Measurements from ENCODE around the gene PTPA.

Gene PTPA

DNA sequence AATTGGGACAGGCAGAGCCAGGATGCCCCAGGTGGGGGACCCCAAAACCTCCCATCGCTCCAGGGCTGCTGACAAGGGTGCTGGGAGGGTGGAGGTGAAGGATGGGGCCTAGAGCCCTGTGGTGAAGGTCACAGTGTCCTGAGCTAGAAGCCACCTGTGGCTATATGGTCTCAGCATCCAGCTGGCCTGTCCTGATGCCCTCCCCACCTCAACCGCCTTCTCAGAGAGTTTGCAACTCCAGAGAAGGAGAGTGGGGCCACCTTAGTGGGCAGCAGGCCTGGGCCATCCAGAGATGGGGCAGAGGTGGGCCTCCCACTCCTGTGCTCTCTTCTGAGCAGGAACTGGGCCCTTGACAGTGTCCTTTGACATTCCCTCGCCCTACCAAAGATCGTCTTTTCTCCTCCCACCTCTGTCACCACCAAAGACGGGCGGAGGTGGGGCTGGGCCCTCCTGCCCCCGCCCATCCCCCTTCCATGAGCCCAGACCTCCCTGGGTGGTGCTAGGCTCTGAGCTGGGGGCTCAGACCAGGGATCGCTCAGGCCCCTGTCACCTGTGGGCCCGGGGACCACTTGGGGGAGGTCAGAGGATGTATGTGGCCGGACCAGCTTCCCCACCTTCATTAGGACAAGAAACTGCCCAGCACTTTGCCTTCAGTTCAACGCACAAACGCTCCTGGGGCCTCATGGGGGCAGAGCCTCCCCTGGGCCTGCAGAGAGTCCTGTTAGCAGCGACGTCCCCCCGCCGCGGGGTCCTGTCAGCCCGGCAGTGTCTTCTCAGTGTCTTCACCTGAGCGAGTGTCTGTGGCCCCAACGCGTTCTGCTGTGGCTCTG is 40.3 kb upstream of the PTPA start:
- no peak overlapping the region for H3K4me3 ChIP-seq (replicated peaks; ENCODE audit: low read depth, low read length)
- no peak for DNase-seq (ENCODE audit: extremely low read depth, low read depth)
- TF ChIP-seq, protein P1, sequence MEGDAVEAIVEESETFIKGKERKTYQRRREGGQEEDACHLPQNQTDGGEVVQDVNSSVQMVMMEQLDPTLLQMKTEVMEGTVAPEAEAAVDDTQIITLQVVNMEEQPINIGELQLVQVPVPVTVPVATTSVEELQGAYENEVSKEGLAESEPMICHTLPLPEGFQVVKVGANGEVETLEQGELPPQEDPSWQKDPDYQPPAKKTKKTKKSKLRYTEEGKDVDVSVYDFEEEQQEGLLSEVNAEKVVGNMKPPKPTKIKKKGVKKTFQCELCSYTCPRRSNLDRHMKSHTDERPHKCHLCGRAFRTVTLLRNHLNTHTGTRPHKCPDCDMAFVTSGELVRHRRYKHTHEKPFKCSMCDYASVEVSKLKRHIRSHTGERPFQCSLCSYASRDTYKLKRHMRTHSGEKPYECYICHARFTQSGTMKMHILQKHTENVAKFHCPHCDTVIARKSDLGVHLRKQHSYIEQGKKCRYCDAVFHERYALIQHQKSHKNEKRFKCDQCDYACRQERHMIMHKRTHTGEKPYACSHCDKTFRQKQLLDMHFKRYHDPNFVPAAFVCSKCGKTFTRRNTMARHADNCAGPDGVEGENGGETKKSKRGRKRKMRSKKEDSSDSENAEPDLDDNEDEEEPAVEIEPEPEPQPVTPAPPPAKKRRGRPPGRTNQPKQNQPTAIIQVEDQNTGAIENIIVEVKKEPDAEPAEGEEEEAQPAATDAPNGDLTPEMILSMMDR (IDR thresholded peaks at IDR 0.05; ENCODE audit: low read depth, low read length, missing control alignments), result no peak

DNA sequence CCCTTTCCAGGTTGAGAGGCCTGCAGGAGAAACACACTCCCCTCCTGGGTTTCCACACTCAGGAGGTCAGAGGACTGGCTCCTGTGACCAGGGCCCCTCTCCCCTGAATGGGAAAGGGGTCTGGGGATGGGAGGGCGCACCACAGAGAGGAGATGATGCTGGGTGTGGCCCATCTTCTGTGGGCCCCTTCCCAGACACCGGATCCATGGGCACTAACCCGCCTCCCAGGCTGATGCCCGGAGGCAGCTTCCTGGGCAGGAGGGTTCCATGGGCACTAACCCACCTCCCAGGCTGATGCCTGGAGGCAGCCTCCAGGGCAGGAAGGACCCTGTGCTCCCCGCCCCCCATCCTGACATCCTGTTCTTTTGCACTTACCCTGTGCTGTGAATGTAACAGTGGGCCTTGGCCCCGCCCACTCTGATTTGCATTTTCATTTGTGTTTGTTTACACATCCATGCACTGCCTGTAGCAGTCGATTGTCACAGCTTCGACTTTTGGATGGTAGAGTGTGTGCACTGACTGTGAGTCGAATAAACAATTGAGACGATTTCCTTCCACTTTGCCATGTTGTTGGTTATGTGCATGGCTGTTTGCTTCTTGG is 39.6 kb upstream of the PTPA start:
- TF ChIP-seq, protein P1 (IDR thresholded peaks at IDR 0.05; ENCODE audit: low read depth, low read length, missing control alignments), result no peak
- DNase-seq (ENCODE audit: extremely low read depth, low read depth), result no peak
- no peak overlapping the region for H3K4me3 ChIP-seq (replicated peaks; ENCODE audit: low read depth, low read length)

DNA sequence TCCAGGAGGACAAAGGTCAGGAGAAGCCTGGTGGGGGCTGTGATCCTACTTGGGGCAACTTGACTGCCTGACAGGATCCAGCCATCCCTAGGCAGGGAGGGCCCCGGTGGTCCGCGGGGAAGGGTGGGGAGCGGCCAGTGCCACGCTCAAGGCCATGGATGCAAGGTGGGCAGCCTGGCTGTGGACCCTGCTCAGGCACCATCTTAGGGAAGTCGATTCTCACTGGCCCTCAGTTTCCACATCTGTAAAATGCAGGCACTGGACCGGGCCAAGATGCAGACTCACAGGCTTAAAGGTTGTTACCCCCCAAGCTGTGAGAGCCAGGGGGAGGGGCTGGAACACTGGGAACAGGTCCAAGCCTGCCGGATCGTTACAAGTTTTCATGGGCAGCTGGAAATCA is 39.0 kb upstream of the PTPA start:
- TF ChIP-seq, protein P1 (IDR thresholded peaks at IDR 0.05; ENCODE audit: low read depth, low read length, missing control alignments), result no peak
- H3K4me3 ChIP-seq (replicated peaks; ENCODE audit: low read depth, low read length), result no peak overlapping the region
- DNase-seq (ENCODE audit: extremely low read depth, low read depth), result no peak

DNA sequence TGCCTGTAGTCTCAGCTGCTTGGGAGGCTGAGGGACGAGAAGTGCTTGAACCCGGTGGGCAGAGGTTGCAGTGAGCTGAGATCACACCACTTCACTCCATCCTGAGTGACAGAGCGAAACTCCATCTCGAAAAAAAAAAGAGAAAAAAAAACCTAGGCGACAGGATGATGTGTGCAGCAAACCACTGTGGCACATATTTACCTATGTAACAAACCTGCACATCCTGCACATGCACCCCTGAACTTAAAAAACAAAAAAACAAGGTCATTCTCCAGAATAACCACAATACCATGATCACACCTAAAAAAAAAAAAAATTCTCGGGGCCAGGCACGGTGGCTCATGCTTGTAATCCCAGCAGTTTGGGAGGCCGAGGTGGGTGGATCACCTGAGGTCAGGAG is 37.8 kb upstream of the PTPA start:
- no peak for DNase-seq (ENCODE audit: extremely low read depth, low read depth)
- TF ChIP-seq, protein P1 (IDR thresholded peaks at IDR 0.05; ENCODE audit: low read depth, low read length, missing control alignments), result no peak
- no peak overlapping the region for H3K4me3 ChIP-seq (replicated peaks; ENCODE audit: low read depth, low read length)

DNA sequence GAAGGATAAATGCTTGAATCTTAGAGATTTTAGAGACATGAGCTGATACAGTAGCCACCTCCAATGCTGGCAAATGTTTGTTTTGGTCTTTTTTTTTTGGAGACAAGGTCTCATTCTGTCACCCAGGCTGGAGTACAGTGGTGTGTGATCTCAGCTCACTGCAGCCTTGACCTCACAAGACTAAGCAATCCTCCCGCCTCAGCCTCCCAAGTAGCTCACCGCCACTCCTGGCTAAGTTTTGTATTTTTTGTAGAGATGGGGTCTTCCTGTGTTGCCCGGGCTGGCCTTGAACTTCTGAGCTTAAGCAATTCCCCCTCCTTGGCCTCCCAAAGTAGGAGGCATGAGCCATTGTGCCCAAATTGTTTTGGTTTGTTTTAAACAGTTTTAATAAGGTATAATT is 37.1 kb upstream of the PTPA start:
- no peak overlapping the region for H3K4me3 ChIP-seq (replicated peaks; ENCODE audit: low read depth, low read length)
- no peak for DNase-seq (ENCODE audit: extremely low read depth, low read depth)
- TF ChIP-seq, protein P1 (IDR thresholded peaks at IDR 0.05; ENCODE audit: low read depth, low read length, missing control alignments), result no peak

DNA sequence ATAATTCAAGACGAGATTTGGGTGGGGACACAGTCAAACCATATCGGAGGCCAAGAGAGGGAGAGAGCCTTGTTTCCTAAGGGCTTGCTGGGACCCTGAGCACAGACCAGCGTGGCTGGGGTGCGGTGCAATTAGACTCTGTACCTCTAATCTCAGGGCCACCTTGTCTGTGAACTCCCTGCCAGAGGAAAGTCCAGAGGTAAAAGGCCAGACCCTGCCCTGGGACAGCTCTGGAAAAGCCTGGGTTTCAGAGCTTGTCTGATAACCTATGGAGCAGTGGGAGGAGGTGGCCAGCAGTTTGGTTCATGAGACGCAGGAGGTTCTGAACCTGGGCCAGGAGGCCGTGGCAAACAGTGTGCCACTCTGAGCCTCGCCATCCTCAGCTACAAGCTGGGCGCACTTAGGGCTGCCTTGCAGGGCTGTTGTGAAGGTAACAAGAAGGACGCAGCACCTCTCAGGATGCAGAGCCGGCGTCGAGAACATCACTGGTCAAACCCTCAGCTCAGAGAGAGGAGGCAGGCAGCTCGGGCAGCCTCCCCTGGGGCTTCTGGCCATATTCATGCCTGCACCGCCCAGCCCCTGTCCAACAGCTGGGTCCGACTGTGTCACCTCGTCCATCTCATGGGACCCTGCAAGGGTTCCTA is 35.1 kb upstream of the PTPA start:
- DNase-seq (ENCODE audit: extremely low read depth, low read depth), result no peak
- H3K4me3 ChIP-seq (replicated peaks; ENCODE audit: low read depth, low read length), result no peak overlapping the region
- TF ChIP-seq, protein P1 (IDR thresholded peaks at IDR 0.05; ENCODE audit: low read depth, low read length, missing control alignments), result no peak

All from HFF-Myc (cell line).